A673 (cell line): ENCODE results near the gene FAM120A.

Experiments
- EZH2 ChIP-seq: fragments of 200-600 bp; sonication (generic); IDR thresholded peaks from 2 replicates; pipeline ENCODE4 v1.6.1; 2017; ENCODE audit warnings: borderline replicate concordance, low read depth, mild to moderate bottlenecking, mixed read lengths, antibody characterized with exemption, low read length; ENCODE audit not compliant: poor library complexity, severe bottlenecking
- TF ChIP-seq, protein P1 (sequence below): fragments of 300-800, 200-600 bp; sonication (generic); conservative IDR thresholded peaks from 2 replicates; pipeline ENCODE4 v1.5.1; 2017; ENCODE audit warnings: low read depth, mild to moderate bottlenecking, antibody characterized with exemption, low read length, moderate library complexity, mixed read lengths

DNA sequence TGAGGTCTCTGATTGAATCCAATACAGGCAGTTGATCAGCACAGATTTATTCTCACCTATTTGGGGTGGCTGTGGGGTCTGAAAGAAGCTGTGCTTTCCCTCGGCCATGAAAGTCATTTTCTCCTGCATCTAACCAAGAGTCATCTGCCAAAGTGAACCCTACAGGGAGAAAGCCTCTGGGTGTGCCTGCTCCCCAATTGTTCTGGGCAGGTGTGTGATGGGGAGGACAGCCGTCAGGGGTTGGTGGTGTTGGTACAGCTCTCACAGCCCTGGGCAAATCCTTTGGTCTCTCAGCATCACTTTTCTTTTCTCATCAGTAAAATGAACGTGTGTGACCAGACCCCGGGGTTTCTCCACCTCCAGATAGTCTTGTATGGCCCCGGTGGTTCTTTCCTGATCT lies 127.4 kb downstream of the FAM120A start:
- TF ChIP-seq, protein P1, sequence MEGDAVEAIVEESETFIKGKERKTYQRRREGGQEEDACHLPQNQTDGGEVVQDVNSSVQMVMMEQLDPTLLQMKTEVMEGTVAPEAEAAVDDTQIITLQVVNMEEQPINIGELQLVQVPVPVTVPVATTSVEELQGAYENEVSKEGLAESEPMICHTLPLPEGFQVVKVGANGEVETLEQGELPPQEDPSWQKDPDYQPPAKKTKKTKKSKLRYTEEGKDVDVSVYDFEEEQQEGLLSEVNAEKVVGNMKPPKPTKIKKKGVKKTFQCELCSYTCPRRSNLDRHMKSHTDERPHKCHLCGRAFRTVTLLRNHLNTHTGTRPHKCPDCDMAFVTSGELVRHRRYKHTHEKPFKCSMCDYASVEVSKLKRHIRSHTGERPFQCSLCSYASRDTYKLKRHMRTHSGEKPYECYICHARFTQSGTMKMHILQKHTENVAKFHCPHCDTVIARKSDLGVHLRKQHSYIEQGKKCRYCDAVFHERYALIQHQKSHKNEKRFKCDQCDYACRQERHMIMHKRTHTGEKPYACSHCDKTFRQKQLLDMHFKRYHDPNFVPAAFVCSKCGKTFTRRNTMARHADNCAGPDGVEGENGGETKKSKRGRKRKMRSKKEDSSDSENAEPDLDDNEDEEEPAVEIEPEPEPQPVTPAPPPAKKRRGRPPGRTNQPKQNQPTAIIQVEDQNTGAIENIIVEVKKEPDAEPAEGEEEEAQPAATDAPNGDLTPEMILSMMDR = no peak
- no peak for TF ChIP-seq EZH2
